MM.1S (cell line): ENCODE measurements around the gene ARPC2.

ENCODE experiments used
- CTCF ChIP-seq: fragments of 300-600 bp; sonication (generic); IDR thresholded peaks from 2 replicates; pipeline ENCODE4 v1.5.1; 2016; ENCODE audit warnings: antibody characterized with exemption, low read length, mixed read lengths
- EZH2phosphoT487 ChIP-seq: fragments of 300-600 bp; sonication (generic); IDR thresholded peaks from 2 replicates; pipeline ENCODE4 v1.6.1; 2018; ENCODE audit warnings: antibody characterized with exemption, low read length

GRCh38 chr2:218245214-218245613, 28.2 kb downstream of the ARPC2 start:
- no peak for TF ChIP-seq CTCF
- no peak for TF ChIP-seq EZH2phosphoT487
